Measurements from ENCODE around the gene SRR. TPM values are rescaled to one million over a fixed set of nuclear protein-coding genes. Genes with fewer than 3 reads are reported as not detected.

Gene SRR
- total and polyA plus RNA-seq, 2 donors (not counting 3 experiments of a cell fraction or from before 2014, with no cell fraction given), result 13.7 to 20.1 TPM

GRCh38 chr17:2321399-2321798, 17.6 kb downstream of the SRR start:
- no peak overlapping the region for H2AFZ ChIP-seq (ENCODE audit: low read depth, low read length)
- no peaks in the 10 kb centered on the region for H3K27me3 ChIP-seq (ENCODE audit: control insufficient read depth in 2 of 2, insufficient read depth in 2 of 2, low read length in 2 of 2)
- H3K9me3 ChIP-seq (replicated peaks; ENCODE audit: control insufficient read depth, insufficient read depth, low read length), result no peaks in the 10 kb centered on the region
- no peak overlapping the region for H3K4me3 ChIP-seq (replicated peaks in 1 of 3; ENCODE audit: insufficient read depth in 1 of 3, low read depth in 1 of 3, low read length in 3 of 3)
- no peaks in the 10 kb centered on the region for H3K79me2 ChIP-seq (ENCODE audit: control insufficient read depth, insufficient read depth, low read length)
- no peak overlapping the region for H3K9ac ChIP-seq (replicated peaks; ENCODE audit: extremely low read depth, insufficient read depth, low read length)
- ChIA-PET CTCF (no interaction called here), POLR2A (no interaction called here)
- no peaks in the 10 kb centered on the region for H3K9me1 ChIP-seq (replicated peaks; ENCODE audit: control insufficient read depth, extremely low read depth, insufficient read depth, low read length)
- H4K20me1 ChIP-seq (replicated peaks; ENCODE audit: control insufficient read depth, extremely low read depth, insufficient read depth, low read length), result no peaks in the 10 kb centered on the region
- no peak overlapping the region for H3K27ac ChIP-seq (ENCODE audit: insufficient read depth, low read depth, low read length)
- TF ChIP-seq, protein P1, sequence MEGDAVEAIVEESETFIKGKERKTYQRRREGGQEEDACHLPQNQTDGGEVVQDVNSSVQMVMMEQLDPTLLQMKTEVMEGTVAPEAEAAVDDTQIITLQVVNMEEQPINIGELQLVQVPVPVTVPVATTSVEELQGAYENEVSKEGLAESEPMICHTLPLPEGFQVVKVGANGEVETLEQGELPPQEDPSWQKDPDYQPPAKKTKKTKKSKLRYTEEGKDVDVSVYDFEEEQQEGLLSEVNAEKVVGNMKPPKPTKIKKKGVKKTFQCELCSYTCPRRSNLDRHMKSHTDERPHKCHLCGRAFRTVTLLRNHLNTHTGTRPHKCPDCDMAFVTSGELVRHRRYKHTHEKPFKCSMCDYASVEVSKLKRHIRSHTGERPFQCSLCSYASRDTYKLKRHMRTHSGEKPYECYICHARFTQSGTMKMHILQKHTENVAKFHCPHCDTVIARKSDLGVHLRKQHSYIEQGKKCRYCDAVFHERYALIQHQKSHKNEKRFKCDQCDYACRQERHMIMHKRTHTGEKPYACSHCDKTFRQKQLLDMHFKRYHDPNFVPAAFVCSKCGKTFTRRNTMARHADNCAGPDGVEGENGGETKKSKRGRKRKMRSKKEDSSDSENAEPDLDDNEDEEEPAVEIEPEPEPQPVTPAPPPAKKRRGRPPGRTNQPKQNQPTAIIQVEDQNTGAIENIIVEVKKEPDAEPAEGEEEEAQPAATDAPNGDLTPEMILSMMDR (IDR thresholded peaks at IDR 0.05; ENCODE audit: extremely low read depth in 1 of 2, insufficient read depth in 1 of 2, low read depth in 1 of 2, low read length in 2 of 2), result no peak
- TF ChIP-seq JUN (IDR thresholded peaks at IDR 0.05; ENCODE audit: borderline replicate concordance, insufficient read depth, insufficient read length, low read depth) (no peak), FOS (IDR thresholded peaks at IDR 0.05; ENCODE audit: borderline replicate concordance, insufficient read depth, low read length) (no peak), POLR2A (IDR thresholded peaks at IDR 0.05; ENCODE audit: low read depth, low read length) (no peak), EZH2 (IDR thresholded peaks at IDR 0.05; ENCODE audit: borderline replicate concordance, low read depth, low read length, severe bottlenecking) (no peak), GATA2 (IDR thresholded peaks at IDR 0.05; ENCODE audit: insufficient read depth, insufficient read length, low read depth, low read length) (no peak), POLR2AphosphoS5 (IDR thresholded peaks at IDR 0.05; ENCODE audit: insufficient read depth, low read depth, low read length) (no peak), MYC (IDR thresholded peaks at IDR 0.05; ENCODE audit: low read depth, low read length) (no peak)
- TF ChIP-seq, protein P2, sequence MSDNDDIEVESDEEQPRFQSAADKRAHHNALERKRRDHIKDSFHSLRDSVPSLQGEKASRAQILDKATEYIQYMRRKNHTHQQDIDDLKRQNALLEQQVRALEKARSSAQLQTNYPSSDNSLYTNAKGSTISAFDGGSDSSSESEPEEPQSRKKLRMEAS (IDR thresholded peaks at IDR 0.05; ENCODE audit: insufficient read depth, insufficient read length), result no peak
- no TSS peak for BruUV-seq (replicated peaks)
- H3K4me2 ChIP-seq (ENCODE audit: insufficient read depth, low read length), result no peak overlapping the region
- dilution Hi-C loops (cut with MboI; ENCODE audit: extremely low pct_ligation_motif_present, low sequenced_read_pairs), result no loop called here
- H3K4me1 ChIP-seq (ENCODE audit: control insufficient read depth, extremely low read depth, insufficient read depth, low read length), result no peaks in the 10 kb centered on the region
- DNase-seq (ENCODE audit: low read depth, low spot score), result no peak
- intact Hi-C loops (cut with micrococcal nuclease), result no loop called here
- peaks cover 6 to 21% of the 10 kb centered on the region in 2 experiments for H3K36me3 ChIP-seq (ENCODE audit: control insufficient read depth in 2 of 2, extremely low read depth in 1 of 2, insufficient read depth in 2 of 2, low read length in 2 of 2)
- no peak for FAIRE-seq

Data from endothelial cell of umbilical vein (primary cell).